Fibroblast of lung (primary cell): ENCODE measurements around the gene C11orf24.

Experiments
- EZH2 ChIP-seq: IDR thresholded peaks from 2 replicates; pipeline ENCODE4 v1.5.1; 2012; ENCODE audit warnings: low read length, control low read depth, mild to moderate bottlenecking; ENCODE audit errors: missing control alignments
- TF ChIP-seq, protein P1 (sequence below), 2 donors: IDR thresholded peaks in 1 of 2; conservative IDR thresholded peaks in 1 of 2; 1 replicate in 1 of 2; 2 replicates in 1 of 2; pipeline ENCODE4 v1.5.1; 2011 to 2012; ENCODE audit warnings: low read length in 2 of 2, control low read depth in 1 of 2, inconsistent platforms in 1 of 2, low read depth in 1 of 2, mild to moderate bottlenecking in 1 of 2

DNA sequence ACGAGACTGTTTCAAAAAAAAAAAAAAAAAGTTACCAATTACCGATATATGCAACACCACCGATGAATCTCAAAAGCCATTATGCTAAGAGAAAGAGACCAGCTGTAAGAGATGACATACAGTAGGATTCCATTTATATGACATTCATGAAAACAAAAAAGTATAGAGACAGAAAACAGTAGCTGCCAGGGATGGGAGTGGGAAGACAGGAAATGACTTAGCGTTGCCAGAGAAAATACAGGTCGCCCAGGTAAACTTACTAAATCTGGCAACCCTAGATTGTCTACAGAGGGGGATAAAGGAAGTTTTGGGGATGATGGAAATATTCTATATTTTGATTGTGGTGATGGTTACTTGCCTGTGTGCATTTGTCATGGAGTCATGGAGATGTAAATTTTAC is 7.9 kb upstream of the C11orf24 start:
- TF ChIP-seq, protein P1, sequence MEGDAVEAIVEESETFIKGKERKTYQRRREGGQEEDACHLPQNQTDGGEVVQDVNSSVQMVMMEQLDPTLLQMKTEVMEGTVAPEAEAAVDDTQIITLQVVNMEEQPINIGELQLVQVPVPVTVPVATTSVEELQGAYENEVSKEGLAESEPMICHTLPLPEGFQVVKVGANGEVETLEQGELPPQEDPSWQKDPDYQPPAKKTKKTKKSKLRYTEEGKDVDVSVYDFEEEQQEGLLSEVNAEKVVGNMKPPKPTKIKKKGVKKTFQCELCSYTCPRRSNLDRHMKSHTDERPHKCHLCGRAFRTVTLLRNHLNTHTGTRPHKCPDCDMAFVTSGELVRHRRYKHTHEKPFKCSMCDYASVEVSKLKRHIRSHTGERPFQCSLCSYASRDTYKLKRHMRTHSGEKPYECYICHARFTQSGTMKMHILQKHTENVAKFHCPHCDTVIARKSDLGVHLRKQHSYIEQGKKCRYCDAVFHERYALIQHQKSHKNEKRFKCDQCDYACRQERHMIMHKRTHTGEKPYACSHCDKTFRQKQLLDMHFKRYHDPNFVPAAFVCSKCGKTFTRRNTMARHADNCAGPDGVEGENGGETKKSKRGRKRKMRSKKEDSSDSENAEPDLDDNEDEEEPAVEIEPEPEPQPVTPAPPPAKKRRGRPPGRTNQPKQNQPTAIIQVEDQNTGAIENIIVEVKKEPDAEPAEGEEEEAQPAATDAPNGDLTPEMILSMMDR (conservative IDR thresholded peaks at IDR 0.05 in 1 of 2, IDR thresholded peaks at IDR 0.05 in 1 of 2; ENCODE audit: low read depth in 1 of 2, low read length in 2 of 2): no peak
- no peak for TF ChIP-seq EZH2
